Measurements from ENCODE around the gene LYPD6B.

LYPD6B gene

GRCh38 chr2:149015501-149015900 lies 23.0 kb upstream of the LYPD6B start:
- DNase-seq, result no peak

- DNase-seq, result no peak
Observed at GRCh38 chr2:149015926-149016563, 22.5 kb upstream of the LYPD6B start.

GRCh38 chr2:149017116-149017985 lies 21.1 kb upstream of the LYPD6B start:
- peak; percentile 20 to 73 (median 53) for DNase-seq

- DNase-seq, result no peak
Observed at GRCh38 chr2:149018981-149019380, 19.5 kb upstream of the LYPD6B start.

- no peak for DNase-seq
Observed at GRCh38 chr2:149019768-149020167, 18.7 kb upstream of the LYPD6B start.

- no peak for DNase-seq
Observed at GRCh38 chr2:149020432-149020851, 18.1 kb upstream of the LYPD6B start.

- DNase-seq, result no peak
Observed at GRCh38 chr2:149021271-149021719, 17.2 kb upstream of the LYPD6B start.

- no peak for DNase-seq
Observed at GRCh38 chr2:149021761-149022160, 16.7 kb upstream of the LYPD6B start.

GRCh38 chr2:149023091-149023490 lies 15.4 kb upstream of the LYPD6B start:
- DNase-seq, result no peak

GRCh38 chr2:149027590-149028250 lies 10.8 kb upstream of the LYPD6B start:
- no peak for DNase-seq

GRCh38 chr2:149028377-149028776 lies 10.1 kb upstream of the LYPD6B start:
- no peak for DNase-seq

- DNase-seq, result no peak
Observed at GRCh38 chr2:149028891-149029290, 9.6 kb upstream of the LYPD6B start.

GRCh38 chr2:149029307-149029965 lies 9.1 kb upstream of the LYPD6B start:
- DNase-seq, result no peak

GRCh38 chr2:149031396-149031795 lies 7.1 kb upstream of the LYPD6B start:
- DNase-seq, result no peak

GRCh38 chr2:149033716-149034115 lies 4.8 kb upstream of the LYPD6B start:
- DNase-seq, result no peak

GRCh38 chr2:149034406-149034805 lies 4.1 kb upstream of the LYPD6B start:
- DNase-seq, result no peak

GRCh38 chr2:149036507-149037293 lies 1.8 kb upstream of the LYPD6B start:
- DNase-seq, result no peak

GRCh38 chr2:149037851-149038250 lies 648 bp upstream of the LYPD6B start:
- no peak for DNase-seq

GRCh38 chr2:149039213-149039724 lies 770 bp downstream of the LYPD6B start:
- no peak for DNase-seq

- no peak for DNase-seq
Observed at GRCh38 chr2:149040451-149040850, 2.0 kb downstream of the LYPD6B start.

GRCh38 chr2:149041482-149041881 lies 3.0 kb downstream of the LYPD6B start:
- no peak for DNase-seq

- DNase-seq, result no peak
Observed at GRCh38 chr2:149042881-149043280, 4.4 kb downstream of the LYPD6B start.
